HL-60 (cell line): ENCODE data around the gene PAPOLB.

ENCODE experiments used
- DNase-seq, 2 experiments: peaks; one replicate each; pipeline ENCODE4 v3.0.0-alpha.2; 2010 to 2020; ENCODE audit warnings: low read depth in 1 of 2, low spot score in 1 of 2
- H3K27ac ChIP-seq: fragments of 250-450 bp; sonication (Bioruptor Pico); replicated peaks from 2 replicates; pipeline ENCODE4 v1.5.1; 2020; ENCODE audit warnings: mild to moderate bottlenecking, moderate library complexity
- H3K27me3 ChIP-seq: fragments of 250-450 bp; sonication (Bioruptor Pico); 2 replicates; pipeline ENCODE4 v1.5.1; 2021; ENCODE audit warnings: mild to moderate bottlenecking, moderate library complexity; ENCODE audit not compliant: insufficient read depth, poor library complexity, severe bottlenecking
- H3K4me3 ChIP-seq: replicated peaks from 2 replicates; pipeline ENCODE4 v1.5.1; 2011; ENCODE audit warnings: mild to moderate bottlenecking, control low read depth, low read length; ENCODE audit not compliant: insufficient read depth
- CTCF ChIP-seq: IDR thresholded peaks from one replicate; pipeline ENCODE4 v1.5.1; 2011; ENCODE audit warnings: low read length, control low read depth, inconsistent platforms; ENCODE audit not compliant: insufficient read depth
- GABPA ChIP-seq: IDR thresholded peaks from 2 replicates; pipeline ENCODE4 v1.6.1; 2012; ENCODE audit warnings: low read depth
- POLR2AphosphoS5 ChIP-seq: IDR thresholded peaks from 2 replicates; pipeline ENCODE4 v1.6.1; 2012; ENCODE audit warnings: low read depth
- SPI1 ChIP-seq: IDR thresholded peaks from 2 replicates; pipeline ENCODE4 v1.6.1; 2012; ENCODE audit warnings: low read depth, mild to moderate bottlenecking, borderline replicate concordance
- TF ChIP-seq, protein P1 (sequence below): IDR thresholded peaks from 2 replicates; pipeline ENCODE4 v1.6.1; 2012; ENCODE audit warnings: low read depth; ENCODE audit not compliant: insufficient replicate concordance

Gene PAPOLB

DNA sequence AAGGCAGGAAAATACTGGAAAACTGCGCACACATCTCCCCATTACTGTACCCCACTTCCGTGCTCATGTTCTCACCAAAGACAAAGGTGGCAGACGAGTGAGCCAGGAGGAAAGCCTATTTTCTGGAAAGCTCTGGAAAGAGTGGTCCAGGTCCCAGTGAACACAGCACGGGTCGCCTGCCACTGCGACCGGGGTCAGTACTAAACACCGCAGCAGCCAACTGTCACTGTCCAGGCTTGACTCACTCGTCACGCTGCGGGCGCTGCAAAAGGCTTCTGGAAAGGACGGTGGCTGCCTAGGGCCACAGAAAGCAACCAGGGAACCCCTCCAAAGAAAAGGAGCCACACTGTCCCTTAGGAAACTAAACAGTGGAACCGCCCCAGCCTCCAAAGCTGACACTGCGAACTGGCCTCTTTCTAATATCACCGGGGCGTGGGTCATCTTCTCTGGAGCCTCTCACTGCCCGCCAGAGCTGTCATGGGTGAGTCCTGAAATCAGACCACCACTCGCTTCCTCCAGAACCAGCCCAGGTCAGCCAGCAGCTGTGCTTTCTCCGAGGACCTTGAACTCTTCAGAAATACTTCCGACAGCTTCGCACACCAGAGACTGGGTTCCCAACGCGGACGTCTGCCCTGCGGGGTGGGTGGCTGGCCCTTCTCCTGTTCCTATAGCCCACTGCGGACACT is 17.7 kb upstream of the PAPOLB start:
- Histone ChIP-seq H3K4me3 (no peak overlapping the region), H3K27me3 (peaks cover 10% of the 10 kb centered on the region), H3K27ac (no peak overlapping the region)
- TF ChIP-seq POLR2AphosphoS5 (no peak), GABPA (no peak), SPI1 (no peak), CTCF (no peak)
- TF ChIP-seq, protein P1, sequence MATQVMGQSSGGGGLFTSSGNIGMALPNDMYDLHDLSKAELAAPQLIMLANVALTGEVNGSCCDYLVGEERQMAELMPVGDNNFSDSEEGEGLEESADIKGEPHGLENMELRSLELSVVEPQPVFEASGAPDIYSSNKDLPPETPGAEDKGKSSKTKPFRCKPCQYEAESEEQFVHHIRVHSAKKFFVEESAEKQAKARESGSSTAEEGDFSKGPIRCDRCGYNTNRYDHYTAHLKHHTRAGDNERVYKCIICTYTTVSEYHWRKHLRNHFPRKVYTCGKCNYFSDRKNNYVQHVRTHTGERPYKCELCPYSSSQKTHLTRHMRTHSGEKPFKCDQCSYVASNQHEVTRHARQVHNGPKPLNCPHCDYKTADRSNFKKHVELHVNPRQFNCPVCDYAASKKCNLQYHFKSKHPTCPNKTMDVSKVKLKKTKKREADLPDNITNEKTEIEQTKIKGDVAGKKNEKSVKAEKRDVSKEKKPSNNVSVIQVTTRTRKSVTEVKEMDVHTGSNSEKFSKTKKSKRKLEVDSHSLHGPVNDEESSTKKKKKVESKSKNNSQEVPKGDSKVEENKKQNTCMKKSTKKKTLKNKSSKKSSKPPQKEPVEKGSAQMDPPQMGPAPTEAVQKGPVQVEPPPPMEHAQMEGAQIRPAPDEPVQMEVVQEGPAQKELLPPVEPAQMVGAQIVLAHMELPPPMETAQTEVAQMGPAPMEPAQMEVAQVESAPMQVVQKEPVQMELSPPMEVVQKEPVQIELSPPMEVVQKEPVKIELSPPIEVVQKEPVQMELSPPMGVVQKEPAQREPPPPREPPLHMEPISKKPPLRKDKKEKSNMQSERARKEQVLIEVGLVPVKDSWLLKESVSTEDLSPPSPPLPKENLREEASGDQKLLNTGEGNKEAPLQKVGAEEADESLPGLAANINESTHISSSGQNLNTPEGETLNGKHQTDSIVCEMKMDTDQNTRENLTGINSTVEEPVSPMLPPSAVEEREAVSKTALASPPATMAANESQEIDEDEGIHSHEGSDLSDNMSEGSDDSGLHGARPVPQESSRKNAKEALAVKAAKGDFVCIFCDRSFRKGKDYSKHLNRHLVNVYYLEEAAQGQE, result no peak
- no peak for DNase-seq

- Histone ChIP-seq H3K27me3 (peaks cover 8% of the 10 kb centered on the region), H3K27ac (no peak overlapping the region), H3K4me3 (no peak overlapping the region)
- no peak for TF ChIP-seq SPI1
- TF ChIP-seq, protein P1, result no peak
- no peak for TF ChIP-seq POLR2AphosphoS5
- no peak for TF ChIP-seq CTCF
- no peak for TF ChIP-seq GABPA
- DNase-seq, result no peak
Measured at GRCh38 chr7:4878336-4879335, 16.8 kb upstream of the PAPOLB start.

DNA sequence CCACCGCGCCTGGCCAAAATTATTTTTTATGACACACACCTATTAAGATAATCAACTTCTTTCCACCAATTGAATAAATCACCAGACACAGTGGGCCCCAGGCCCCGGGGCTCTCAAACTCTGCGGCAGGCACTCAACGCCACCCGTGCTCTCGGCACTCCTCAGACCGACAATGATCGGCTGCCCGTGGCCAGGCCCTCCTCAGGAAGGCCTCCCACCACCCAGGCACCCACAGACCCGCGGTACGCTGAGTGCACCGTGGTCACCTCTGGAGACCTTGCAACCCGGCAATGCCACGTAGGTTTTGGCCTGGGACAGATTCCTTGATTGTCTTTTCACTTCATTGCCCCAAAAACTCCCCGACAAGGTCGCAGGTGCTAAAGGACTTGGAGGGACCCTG is 14.8 kb upstream of the PAPOLB start:
- H3K4me3 ChIP-seq, result no peak overlapping the region
- TF ChIP-seq CTCF (no peak), POLR2AphosphoS5 (no peak), SPI1 (no peak), GABPA (no peak)
- TF ChIP-seq, protein P1, result no peak
- H3K27ac ChIP-seq, result no peak overlapping the region
- no peak for DNase-seq
- H3K27me3 ChIP-seq, result no peaks in the 10 kb centered on the region
